GM19395 (cell line): ENCODE data around the gene ACTN2.
"Not testable (repeated sequence)": the region's sequence is repeated elsewhere in the genome, so short reads cannot be mapped to it uniquely, and the experiment has no call there.

Experiments used
- ATAC-seq: cut with Tn5 transposase; IDR thresholded peaks from one replicate; pipeline ENCODE4 v1.9.1; 2021; ENCODE audit warnings: mild to moderate bottlenecking, moderate library complexity; ENCODE audit not compliant: unreplicated experiment

The ACTN2 gene

DNA sequence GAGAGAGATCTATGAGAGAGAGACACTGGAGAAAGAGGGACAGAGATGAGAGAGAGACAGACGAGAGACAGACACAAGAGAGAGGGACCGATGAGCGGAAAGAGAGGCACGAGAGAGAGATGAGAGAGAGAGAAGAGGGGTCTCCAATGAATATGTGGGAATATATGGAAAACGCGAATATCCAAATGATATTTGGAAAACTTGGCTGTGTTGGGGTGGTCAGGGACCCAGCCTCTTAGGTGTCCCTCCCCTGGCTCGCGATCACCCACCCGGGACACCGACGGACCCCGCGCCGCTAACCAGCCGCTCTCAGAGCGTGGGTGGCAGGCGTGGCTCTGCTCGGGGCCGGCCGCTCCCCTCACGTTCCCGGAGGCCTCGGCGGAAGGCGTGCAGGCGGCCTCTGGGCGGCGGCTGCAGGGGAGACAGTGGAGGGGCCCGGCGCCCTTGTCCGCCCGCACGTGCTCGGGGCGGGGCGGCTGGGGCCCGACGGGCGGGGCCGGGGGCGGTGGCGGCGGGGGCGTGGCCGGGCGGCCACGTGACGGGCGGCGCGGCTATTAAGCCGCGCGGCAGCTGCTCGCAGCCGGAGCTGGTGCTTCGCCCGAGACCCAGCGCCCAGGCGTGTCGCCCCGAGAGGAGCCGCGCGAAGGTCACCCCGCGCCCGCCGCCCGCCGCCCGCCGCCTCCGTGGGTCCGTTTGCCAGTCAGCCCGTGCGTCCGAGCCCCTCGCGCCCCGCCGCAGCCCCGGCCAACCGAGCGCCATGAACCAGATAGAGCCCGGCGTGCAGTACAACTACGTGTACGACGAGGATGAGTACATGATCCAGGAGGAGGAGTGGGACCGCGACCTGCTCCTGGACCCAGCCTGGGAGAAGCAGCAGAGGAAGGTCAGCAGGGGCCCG, at the start of gene ACTN2:
ACTN2 (plus strand) TSS at position 583 of the 898 bp plus-strand sequence; CDS start at position 758, 175 bp downstream.
- ATAC-seq: peak; percentile 83

DNA sequence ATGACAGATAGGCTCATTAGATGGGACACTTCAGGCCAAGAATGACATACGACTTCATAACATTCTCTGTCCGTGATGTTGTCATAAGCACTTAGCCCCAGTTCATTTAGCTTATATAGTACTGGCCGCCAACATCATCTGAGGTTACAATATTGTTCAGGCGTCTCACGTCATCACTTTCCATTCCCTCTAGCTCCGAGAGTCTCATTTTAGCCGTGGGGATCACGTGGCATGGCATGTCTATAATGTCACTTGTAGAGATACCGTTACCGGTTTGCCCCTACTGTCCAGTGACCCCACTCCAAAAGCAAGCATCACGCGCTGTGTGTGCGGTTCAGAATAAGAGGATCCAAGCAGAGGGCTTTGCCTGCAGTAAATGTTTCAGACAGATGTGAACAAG, 47.4 kb upstream of the ACTN2 start:
- ATAC-seq: no peak

DNA sequence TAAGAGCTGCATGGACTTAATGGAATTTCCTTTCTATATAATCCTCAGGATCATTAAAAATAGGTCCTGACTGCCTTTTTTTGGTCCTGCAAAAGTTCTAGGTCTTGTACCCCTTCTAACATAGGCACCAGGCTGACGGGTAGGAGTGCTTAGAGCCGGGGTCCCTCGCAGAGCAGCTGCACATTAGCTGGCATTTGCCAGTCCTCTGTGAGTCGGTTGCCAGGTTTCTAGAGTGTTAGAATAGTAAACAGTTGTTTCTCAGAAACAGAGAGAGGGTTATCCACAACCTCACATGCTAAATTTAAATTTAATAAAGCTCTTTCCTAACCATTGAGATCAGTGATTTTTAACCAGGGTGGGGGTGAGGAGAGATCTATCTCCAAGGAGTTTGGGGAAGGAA, 46.6 kb upstream of the ACTN2 start:
- ATAC-seq: no peak

DNA sequence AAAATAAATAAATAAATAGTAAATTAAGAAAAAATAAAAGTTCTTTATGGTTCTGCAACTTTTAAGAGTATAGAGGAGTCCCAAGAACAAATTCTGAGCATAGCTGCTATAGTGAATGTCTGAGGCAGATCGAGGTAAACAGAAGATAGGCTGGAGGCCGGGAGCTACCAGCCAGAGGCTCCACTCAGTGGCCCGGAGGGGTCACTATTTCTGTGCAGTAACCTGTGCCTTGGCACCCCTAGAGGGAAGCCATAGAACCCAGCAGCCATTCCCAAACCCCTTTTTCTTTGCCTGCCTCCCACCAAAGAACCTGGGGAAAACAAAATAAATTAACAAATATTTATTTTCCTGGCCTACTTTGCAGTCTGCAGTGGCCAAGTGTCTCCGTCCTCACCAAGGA, 43.5 kb upstream of the ACTN2 start:
- no peak for ATAC-seq

DNA sequence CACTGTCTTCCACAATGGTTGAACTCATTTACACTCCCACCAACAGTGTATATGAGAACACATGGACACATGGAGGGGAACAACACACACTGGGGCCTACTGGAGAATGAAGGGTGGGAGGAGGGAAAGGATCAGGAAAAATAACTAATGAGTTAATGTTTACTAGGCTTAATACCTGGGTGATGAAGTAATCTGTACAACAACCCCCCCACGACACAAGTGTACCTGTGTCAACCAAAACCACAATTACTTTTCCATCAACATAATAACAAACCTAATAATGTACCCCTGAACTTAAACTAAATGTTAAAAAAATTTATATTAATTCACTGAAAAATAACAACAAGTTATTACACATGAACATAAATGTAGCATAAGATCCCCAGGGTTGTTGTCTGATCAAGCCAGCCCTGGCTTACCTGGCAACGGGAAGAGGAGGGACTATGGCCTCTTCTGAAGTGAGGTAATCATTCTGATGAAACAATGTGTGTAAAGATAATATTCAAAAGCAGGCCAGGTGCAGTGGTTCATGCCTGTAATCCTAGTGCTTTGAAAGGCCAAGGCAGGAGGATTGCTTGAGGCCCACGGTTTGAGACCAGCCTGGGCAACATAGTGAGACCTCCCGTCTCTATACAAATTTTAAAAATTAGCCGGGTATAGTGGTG, 41.2 kb upstream of the ACTN2 start:
- no peak for ATAC-seq

DNA sequence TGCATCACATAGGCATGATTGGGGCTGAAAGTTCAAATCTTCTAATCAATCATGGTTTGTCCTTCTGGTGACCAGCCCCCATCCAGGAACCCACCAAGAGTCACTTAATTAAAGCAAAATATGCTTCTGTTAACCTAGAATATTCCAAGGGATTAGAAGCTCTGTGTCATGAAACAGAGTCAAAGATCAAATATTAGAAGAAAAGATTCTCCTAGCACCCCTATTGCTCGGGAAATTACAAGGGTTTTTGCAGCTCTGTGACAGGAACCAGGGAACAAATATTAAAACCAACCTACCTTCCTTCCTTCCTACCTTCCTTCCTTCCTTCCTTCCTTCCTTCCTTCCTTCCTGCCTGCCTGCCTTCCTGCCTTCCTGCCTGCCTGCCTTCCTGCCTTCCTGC, 31.8 kb upstream of the ACTN2 start:
- no peak for ATAC-seq

DNA sequence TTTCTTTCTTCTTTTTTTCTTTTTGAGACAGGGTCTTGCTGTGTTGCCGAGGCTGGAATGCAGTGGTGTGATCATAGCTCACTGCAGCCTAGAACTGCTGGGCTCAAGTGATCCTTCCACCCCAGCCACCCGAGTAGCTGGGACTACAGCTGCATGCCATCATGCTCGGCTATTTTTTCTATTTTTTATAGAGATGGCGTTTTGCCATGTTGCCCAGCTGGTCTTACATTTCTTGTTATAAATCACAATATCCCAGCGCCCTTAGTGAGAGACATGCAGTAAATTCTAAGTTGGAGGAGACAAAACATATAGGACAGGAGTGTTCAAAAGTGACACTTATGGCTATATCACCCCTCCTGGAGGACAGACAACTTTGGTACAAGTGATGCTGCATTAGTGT, 31.3 kb upstream of the ACTN2 start:
- no peak for ATAC-seq

DNA sequence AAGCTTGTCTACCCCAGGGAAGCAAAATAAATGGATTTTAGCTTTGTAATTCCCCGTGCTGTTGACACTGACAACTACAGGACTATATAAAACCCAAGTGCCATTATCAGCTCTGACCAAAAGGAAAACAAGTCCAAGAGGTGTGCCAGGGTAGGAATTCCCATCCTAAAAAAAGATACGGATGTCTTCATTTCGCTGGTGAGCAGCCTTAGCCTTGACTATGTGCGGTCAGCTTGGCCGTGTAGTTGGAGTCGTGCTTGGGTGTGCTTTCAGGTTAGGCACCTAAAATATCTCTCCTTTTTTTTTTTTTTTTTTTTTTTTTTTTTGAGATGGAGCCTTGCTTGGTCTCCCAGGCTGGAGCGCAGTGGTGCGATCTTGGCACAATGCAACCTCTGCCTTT, 28.9 kb upstream of the ACTN2 start:
- ATAC-seq: no peak

DNA sequence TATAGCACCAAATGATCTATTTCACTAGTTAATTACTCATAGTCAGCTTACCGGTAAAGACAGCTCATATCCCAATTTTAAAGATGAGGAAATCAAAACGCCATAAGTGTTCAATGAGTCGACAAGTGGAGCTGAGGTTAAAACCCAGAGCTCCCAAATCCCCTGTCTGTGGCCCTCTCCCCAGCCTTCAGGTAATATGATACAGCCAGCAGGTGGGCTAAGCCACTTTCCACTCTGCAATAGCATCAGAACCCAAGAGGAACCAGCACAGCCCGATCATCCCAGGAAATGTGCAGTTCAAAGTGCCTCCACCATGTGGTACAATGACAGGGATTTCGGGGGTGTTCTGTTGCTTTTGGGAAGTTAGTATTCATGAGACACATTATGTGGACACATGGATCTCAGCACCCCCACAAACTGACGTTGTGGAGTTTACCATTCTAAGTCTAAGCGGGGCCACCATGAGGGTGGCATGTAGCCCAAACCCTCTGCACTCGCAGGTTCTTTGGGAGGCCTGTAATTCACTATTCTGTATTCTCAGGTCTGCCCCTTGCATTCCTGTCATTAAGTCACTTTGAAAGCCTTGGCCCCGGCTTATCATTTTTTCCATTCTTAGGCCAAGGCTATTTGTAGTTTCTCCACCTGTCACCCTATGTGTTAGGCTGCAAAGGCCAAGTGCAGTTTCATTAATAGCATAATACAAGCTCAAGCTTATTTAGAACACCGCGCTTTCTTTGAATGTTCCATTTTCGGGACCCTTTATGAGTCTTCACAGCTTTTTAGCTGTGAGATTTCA, 26.3 kb upstream of the ACTN2 start:
- no peak for ATAC-seq

DNA sequence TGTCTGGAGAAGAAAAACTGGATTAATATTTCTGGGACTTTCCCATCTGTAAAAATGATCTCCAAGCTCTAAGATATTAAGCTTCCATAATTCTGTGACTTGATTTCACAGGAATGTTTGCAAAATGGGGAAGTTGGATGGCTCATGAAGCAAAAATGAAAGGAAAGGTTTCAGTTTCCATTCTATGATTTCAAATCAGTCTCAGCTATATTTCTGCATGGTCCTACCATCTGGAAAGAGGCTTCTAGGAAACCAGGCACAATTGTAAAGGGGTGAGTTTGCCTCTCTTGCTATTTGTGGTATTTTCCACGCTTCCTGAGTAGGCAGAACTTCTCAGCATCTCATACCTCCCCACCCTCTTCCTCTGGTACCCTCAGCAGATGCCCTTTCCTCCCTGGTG, 22.4 kb upstream of the ACTN2 start:
- no peak for ATAC-seq

DNA sequence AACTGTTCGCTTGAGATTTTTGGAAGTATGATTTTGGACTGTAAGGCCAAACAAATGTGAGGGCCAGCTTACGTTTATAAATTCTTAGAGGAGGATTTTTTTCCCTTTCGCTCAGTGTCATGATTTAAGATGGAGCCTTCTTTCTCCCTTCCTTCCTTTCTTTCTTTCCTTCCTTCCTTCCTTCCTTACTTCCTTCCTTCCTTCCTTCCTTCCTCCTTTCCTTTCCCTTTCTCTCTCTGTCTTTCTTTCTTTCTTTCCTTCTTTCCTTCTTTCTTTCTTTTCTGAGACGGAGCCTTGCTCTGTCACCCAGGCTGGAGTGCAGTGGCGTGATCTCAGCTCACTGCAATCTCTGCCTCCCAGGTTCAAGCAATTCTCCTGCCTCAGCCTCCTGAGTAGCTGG, 17.4 kb upstream of the ACTN2 start:
- ATAC-seq: not testable (repeated sequence)

DNA sequence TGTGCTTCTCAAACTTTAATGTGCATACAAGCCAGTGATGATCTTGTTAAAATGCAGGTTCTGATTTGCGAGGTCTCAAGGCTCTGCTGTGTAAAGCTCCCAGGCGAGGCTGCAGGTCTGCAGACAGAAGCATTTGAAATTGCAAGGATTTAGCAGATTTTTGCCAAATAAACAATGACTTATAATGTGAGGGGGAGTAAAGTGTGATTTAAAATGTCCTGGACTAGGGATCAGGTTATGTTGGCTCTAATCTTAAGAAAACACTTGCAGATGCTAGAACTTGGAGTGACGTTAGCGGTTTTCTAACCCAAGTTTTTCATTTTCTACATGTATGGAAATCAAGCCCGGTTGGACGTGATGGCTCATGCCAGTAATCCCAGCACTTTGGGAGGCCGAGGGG, 16.2 kb upstream of the ACTN2 start:
- no peak for ATAC-seq

DNA sequence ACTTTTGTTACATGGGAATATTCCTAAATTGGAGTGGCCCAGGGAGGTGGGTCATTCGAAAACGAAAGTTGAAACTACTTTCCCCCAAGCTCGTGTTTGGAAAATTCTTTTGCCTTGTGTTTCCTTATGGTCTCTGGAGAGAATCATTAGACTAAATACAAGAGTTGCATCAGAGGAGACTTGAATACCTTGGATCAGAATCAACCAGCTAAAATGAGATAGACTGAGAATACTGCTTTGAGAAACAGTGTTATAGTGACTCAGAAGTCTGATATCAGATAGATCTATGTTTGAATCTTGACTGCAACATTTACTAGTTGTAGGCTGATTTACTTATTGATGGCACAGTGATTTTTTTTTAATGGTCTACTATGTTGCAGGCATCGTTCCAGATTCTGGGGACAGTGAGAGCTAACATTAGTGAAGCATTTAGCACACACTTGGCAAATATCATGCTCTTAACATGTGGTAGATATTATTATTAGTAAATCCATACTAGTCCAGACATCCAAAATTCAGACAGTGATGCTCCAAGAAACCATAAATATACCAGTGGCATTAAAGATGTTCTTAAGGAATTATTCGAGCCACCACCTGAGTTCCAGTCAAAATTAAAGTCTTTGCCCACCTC, 12.9 kb upstream of the ACTN2 start:
- ATAC-seq: no peak

DNA sequence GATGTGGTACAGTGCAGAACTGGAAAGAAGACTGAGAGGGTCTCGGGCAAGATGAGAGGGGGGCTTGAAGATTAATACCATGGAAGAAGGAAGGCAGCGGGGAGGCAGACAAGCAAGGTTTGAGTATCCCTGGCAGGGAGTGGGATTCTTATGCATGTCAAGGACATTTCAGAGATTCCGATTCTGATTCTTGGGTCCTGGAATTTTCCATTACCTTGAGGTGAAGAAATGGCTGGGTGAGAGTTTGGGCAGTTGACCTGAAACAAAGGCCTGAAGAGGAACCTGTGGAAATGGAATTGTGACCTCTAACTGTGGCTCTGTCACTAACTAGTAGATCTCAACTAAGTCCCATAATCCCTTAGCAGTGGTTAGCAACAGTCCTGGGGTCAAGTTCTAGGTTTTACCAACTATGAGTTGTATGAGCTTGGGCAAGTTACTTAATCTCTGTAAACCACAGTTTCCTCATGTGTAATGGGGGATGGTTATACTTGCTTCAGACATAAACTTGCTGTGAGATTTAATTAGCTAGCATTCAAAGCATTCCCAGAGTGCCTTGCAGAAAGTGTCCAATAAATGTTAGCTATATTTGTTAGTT, 8.6 kb upstream of the ACTN2 start:
- ATAC-seq: no peak

DNA sequence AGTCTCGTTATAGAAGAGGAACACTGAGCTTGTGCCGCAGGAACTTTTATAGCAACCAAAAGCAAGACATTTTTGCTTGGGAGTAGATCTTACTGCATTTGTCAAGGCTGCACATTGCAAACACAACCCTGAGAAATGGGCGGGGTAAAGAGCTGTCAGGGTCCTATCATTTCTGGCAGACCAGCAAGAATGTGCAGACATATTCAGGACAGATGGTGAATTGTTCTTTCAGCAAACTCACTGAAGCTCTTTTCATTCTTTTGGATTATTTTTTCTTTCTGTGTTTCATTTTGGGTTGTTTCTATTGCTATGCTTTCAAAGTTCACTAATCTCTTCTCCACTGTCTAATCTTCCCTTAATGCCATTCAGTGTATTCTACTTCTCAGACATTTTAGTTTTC, 5.1 kb upstream of the ACTN2 start:
- no peak for ATAC-seq

DNA sequence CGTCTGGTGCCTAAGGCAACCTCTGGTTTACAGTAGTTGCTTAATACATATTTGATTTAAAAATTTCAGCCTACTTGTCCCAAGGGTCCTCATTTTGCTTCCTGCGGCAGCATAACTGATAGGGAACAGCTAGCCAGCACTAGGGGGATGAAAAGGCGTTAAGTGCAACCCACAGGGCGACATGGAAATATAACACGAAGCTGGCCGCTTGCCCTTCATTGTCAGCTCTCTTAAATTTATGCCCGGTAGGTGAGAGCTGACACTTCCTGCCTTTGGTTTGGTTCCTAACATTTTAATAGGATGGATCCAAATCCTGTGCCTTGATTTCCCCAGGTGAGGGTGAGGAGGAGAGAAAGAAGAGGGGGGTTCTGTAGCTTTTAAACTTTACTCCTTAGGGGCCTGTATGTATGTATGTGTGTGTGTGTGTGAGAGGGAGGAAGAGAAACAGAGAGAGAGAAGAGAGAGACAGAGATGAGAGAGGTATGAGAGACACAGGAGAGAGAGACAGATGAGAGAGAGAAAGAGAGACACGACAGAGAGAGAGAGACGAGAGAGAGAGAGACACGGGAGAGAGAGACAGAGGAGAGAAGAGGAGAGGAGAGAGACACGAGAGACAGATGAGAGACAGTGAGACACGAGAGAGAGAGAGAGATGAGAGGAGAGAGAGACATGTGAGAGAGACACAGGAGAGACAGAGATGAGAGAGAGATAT, 938 bp upstream of the ACTN2 start:
- ATAC-seq: no peak

DNA sequence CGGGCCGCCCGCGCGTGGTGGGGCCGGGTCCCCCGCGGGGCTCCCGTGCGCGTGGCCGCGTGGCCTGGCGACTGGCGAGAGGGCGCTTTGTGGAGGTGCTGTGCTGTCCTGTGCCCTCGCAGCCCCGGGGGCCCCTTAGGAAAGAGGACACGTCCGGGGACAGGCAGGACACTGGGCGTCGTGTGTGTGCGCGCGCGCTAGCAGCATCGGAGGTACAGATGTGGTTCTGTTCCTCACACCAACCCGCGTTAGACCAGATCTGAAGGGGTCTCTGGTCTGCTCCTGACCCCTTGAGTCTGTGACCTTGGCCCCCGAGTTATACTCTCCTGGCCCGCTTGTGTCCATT, 489 bp downstream of the ACTN2 start:
- ATAC-seq: no peak

DNA sequence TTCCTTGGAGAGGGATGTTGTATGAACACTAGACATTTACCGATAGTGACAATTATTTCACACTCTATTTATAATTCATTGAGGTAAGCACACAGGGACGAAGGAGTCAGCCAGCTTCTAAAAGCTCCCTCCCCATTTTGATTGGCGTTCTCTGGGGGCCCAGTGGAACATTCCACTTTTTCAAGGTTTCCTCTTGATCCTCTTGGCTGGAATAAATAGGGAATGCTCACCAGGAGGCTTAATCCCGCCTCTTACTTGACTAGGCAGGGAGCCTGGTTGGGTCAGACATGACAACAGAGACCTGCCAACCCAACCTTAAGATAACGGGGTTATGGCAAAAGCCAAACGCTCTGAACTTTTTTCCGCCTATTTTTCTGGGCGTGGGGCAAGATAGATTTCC, 974 bp downstream of the ACTN2 start:
- ATAC-seq: no peak

DNA sequence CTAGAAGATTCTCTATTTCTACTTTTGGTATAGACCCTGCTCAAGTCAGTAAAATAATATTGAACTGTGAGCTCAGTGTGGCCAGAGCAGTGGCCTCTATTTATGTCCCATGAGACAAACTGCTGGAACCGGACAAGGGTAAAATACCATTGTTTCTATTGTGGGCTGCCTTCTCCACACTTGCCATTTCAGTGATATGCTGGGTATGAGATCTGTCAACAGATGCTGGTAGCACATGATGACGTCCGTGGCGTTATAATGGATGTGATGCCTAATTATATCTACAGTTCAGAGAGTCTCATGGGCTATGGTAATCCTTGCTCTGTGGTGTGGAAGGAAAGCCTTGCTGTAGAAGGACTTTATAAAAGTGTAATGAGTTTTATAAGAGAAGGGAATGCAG, 2.4 kb downstream of the ACTN2 start:
- no peak for ATAC-seq
